ENCODE measurements around the gene KMO.

KMO gene

GRCh38 chr1:241536304-241536703 is 4.1 kb downstream of the KMO start:
- no peak for TF ChIP-seq TAF1 (IDR thresholded peaks at IDR 0.05; ENCODE audit: borderline replicate concordance, insufficient read depth, low read length)

GRCh38 chr1:241536969-241537368 is 4.8 kb downstream of the KMO start:
- TF ChIP-seq SIN3A (IDR thresholded peaks at IDR 0.05; ENCODE audit: borderline replicate concordance, insufficient read depth, low read length) (no peak), REST (IDR thresholded peaks at IDR 0.05; ENCODE audit: insufficient read depth in 1 of 2, low read depth in 2 of 2, low read length in 2 of 2) (no peak), POLR2AphosphoS5 (IDR thresholded peaks at IDR 0.05; ENCODE audit: low read depth, low read length) (no peak), FOXP2 (optimal IDR thresholded peaks at IDR 0.05; ENCODE audit: borderline replicate concordance, extremely low read depth, extremely low read length, insufficient read depth) (no peak)

- no peak for TF ChIP-seq REST (IDR thresholded peaks at IDR 0.05; ENCODE audit: insufficient read depth in 1 of 2, low read depth in 2 of 2, low read length in 2 of 2)
- no peak for TF ChIP-seq SIN3A (IDR thresholded peaks at IDR 0.05; ENCODE audit: borderline replicate concordance, insufficient read depth, low read length)
- TF ChIP-seq TAF1 (IDR thresholded peaks at IDR 0.05; ENCODE audit: borderline replicate concordance, insufficient read depth, low read length), result no peak
- no peak for TF ChIP-seq POLR2AphosphoS5 (IDR thresholded peaks at IDR 0.05; ENCODE audit: low read depth, low read length)
- TF ChIP-seq FOXP2 (optimal IDR thresholded peaks at IDR 0.05; ENCODE audit: borderline replicate concordance, extremely low read depth, extremely low read length, insufficient read depth), result no peak
Observed at GRCh38 chr1:241542199-241542907, 10.2 kb downstream of the KMO start.

GRCh38 chr1:241548008-241548407 is 15.8 kb downstream of the KMO start:
- no peak for TF ChIP-seq FOXP2 (optimal IDR thresholded peaks at IDR 0.05; ENCODE audit: borderline replicate concordance, extremely low read depth, extremely low read length, insufficient read depth)
- TF ChIP-seq POLR2AphosphoS5 (IDR thresholded peaks at IDR 0.05; ENCODE audit: low read depth, low read length), result no peak
- no peak for TF ChIP-seq REST (IDR thresholded peaks at IDR 0.05; ENCODE audit: insufficient read depth in 1 of 2, low read depth in 2 of 2, low read length in 2 of 2)
- no peak for TF ChIP-seq SIN3A (IDR thresholded peaks at IDR 0.05; ENCODE audit: borderline replicate concordance, insufficient read depth, low read length)
- no peak for TF ChIP-seq TAF1 (IDR thresholded peaks at IDR 0.05; ENCODE audit: borderline replicate concordance, insufficient read depth, low read length)

GRCh38 chr1:241550318-241550717 is 18.1 kb downstream of the KMO start:
- TF ChIP-seq FOXP2 (optimal IDR thresholded peaks at IDR 0.05; ENCODE audit: borderline replicate concordance, extremely low read depth, extremely low read length, insufficient read depth) (no peak), SIN3A (IDR thresholded peaks at IDR 0.05; ENCODE audit: borderline replicate concordance, insufficient read depth, low read length) (no peak), REST (IDR thresholded peaks at IDR 0.05; ENCODE audit: insufficient read depth in 1 of 2, low read depth in 2 of 2, low read length in 2 of 2) (no peak), TAF1 (IDR thresholded peaks at IDR 0.05; ENCODE audit: borderline replicate concordance, insufficient read depth, low read length) (no peak), POLR2AphosphoS5 (IDR thresholded peaks at IDR 0.05; ENCODE audit: low read depth, low read length) (no peak)

All from PFSK-1 (cell line).